Measurements from ENCODE around the gene SLC13A4. TPM values are rescaled to one million over a fixed set of nuclear protein-coding genes. Genes with fewer than 3 reads are reported as not detected.
"Not testable (repeated sequence)": the region's sequence is repeated elsewhere in the genome, so short reads cannot be mapped to it uniquely, and the experiment has no call there.

Gene SLC13A4, protein sequence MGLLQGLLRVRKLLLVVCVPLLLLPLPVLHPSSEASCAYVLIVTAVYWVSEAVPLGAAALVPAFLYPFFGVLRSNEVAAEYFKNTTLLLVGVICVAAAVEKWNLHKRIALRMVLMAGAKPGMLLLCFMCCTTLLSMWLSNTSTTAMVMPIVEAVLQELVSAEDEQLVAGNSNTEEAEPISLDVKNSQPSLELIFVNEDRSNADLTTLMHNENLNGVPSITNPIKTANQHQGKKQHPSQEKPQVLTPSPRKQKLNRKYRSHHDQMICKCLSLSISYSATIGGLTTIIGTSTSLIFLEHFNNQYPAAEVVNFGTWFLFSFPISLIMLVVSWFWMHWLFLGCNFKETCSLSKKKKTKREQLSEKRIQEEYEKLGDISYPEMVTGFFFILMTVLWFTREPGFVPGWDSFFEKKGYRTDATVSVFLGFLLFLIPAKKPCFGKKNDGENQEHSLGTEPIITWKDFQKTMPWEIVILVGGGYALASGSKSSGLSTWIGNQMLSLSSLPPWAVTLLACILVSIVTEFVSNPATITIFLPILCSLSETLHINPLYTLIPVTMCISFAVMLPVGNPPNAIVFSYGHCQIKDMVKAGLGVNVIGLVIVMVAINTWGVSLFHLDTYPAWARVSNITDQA
- 1 to 10 TPM in 8 of 12 donors, under 1 TPM in 2, not detected in 2; 0.37 to 4.6 (median 2.2) TPM for polyA plus RNA-seq (ENCODE audit: insufficient read length in 12 of 12)
- long read RNA-seq, donor 1: 0 reads
- long read RNA-seq, donor 2: 0 reads
- long read RNA-seq, donor 3: 0 reads
- long read RNA-seq, donor 4: 0 reads
- long read RNA-seq, donor 5: 0 reads
- long read RNA-seq, donor 6: 0 reads
- long read RNA-seq, donor 7: 0 reads
- long read RNA-seq, donor 8: 0 reads
- long read RNA-seq, donor 9: 0 reads
- long read RNA-seq, donor 10: 0 reads
- long read RNA-seq, donor 11: 0 reads

DNA sequence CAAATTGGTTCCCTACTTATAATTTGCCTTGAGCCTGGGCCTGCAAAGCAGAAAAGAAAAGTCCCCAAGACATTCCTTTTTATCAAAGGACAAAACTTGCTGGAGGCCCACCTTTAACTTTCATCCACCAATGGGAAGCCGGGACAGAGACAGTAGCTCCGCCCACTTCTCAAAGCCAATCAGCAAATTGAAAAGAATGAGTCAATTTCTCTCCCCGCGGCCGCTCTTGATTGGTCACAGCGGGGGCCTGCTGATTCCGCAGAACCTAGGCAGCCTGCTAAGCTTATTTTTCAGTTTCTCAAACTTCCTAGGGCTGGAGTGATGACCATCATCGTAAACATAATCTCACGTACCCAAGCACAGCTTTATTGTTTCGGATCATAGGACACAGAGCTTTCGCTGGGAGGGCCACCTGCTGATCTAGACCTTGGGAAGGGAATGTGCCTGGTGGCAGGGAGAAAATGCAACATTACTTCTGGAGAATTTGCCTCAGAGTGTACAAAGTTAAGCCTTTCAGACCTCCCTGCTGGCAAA, at the start of gene SLC13A4:
TSS of gene SLC13A4 (minus strand) at position 51 of the 534 bp plus-strand sequence. CDS start 690 bp downstream, outside the sequence.
- DNase-seq: no peak

DNA sequence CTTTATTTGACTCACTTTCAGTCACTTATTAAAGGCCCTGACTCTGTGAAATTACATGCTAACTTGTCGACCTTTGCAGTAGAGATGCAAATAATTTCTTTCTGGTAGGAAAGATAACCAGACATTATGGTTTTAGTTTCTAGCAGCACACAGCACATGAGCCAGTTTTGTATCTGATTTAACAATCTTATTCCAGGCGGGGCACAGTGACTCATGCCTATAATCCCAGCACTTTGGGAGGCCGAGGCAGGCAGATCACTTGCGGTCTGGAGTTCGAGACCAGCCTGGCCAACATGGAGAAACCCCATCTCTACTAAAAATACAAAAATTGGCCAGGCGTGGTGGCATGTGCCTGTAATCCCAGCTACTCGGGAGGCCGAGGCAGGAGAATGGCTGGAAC, 47.9 kb upstream of the SLC13A4 start:
- not testable (repeated sequence) for DNase-seq

DNA sequence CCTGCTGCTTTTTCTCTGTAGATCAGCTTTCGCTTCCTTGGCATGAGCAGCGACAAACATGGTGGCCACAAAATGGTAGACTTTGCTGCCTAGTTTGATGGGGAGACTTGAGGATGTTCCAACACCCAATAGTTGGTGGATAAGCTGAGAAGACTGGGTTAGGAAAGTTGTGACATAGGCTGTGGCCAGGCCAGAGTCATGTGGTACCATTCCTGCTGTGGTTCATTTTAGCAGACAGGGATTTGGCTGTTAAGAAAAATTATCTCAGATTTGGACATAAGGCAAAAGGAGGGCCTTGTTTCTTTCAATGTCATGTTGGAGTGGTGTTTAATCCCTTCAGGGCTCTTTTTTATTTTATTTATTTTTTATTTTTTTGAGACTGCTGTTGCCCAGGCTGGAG, 47.2 kb upstream of the SLC13A4 start:
- DNase-seq: no peak

DNA sequence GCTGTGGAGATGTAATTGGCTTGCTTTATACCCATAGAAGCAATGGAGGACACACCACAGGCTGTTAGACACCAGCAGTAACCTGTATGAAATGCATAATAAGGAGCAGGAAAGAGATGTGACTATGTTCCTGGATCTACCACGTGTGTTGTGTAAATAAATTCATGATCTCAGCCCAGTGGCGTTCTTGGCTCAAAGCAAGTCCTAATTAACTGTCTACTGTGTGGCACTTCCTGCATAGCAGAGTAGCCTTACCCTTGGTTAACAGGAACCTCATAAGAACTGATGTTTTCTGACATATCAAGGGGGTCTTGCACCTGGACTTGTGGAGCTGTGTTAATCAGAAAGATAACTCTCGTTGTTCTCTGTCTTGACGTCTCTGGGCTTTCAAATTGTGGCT, 46.3 kb upstream of the SLC13A4 start:
- no peak for DNase-seq

DNA sequence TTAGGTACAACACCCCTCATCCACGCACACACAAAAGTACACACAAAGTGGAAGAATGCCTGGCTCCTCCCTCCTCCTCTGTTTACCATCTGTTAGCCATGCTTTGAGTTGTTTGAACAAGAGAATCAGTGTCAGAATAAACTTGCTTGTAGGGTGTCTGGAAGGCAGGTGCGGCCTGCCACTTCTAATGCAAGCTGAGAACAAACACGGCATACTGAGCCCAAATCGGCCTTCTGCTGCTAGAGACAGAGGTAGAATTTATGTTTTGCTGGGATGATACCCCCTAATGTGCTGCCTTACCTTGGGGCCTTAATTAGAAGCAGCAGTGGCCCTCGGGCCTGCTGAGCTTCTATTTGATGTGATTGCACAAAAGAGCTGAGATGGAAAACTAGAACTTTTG, 45.5 kb upstream of the SLC13A4 start:
- DNase-seq: no peak

DNA sequence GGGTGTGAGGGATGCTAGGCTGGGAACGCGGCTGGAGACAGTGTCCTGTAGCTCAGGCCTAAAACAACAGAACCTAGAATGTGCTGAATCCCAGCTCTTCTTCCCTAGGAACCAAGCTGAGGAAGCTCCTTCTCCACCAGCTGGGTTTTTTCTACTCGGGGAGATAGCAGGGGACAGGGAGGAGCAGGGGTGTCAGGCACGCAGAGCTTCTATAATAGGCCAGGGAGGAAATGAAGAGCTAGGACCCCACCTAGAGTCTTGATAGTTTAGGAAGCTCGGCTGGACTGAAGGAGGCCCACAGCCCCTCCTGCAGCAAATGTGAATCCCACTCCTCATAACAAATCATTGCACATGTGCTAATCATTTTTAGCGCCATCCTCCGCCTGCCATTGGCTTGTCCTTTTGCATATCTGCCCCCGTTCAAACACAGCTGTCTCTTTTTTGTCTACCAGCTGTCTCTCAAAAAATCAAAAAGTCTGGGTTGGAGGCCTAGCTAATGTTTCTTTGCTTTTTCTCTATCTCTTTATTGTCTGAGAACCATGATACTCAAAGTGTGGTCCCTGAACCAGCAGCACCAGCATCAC, 44.7 kb upstream of the SLC13A4 start:
- DNase-seq: no peak

DNA sequence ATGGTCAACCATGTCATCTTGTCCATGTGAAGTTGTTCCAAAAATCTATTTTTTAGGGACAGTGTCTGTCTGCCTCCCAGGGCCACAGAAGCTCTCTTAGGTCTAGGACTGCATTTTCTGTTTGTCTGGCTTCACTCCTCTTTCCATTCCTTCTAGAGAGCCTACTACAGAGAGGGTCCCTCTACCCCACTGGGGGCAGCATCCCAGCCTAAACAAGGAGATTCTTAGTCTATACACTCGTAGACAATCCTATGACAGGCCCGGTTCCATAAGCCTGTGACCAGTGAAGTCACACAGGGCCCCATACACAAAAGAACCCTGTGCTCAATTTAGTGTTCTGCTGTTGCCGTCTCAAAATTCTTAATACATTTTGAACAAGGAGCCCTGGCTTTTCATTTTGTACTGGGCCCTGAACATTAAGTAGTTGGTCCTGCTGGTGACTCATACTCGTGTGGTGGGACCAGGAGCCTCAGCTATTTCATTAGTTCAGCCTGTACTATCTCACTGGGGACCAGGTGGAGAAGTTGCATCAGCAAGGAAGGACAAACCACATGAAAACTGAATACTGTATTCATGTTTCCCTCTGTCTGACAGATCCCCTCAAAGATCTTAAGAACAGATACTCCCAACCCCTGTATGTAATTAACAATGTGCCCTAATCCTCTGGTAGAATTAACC, 44.1 kb upstream of the SLC13A4 start:
- DNase-seq: no peak

DNA sequence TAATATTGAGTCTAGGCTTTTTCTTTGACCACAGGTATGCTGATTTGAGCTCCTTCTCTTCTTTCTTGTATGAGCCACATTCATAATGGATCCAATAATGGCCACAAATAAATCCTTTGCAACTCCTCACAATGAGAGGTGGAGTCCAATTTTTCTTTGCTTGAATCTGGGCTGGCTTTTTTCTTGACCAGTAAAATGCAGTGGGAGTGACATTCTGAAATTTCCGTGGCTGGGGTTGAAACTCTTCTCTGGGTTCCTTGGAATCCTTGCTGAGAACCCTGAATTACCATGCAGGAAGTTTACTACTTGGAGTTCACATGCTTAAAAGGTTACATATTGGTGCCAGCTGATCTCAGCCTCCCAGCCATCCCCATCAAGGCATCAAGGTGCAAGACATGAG, 43.1 kb upstream of the SLC13A4 start:
- DNase-seq: no peak

DNA sequence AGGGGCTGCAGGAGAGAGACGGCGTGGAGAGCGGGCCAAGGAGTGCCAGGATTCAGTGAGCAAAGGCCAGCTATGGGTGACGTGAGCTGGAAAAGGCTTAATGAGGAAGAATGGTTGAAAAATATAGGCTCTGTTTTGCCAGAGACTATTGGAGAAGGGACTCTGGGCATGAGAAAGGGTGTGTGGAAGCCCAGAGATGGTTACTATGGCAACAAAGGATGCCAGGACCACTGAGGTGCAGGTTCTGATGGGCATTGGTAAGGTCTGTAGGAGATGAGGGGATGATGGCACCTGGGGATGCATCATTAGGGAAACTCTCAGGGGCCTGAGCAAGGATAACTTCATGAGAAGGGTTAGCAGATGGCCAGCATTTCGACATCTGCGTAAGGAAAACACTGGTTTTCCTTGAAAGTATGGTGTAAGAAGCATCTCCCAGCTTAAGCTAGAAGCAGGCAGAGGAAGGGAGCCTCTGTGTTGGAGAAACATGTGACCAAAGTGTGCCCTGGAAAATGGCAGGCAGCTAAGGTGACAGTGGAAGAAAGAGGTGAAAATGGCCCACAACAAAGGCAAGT, 42.2 kb upstream of the SLC13A4 start:
- no peak for DNase-seq

DNA sequence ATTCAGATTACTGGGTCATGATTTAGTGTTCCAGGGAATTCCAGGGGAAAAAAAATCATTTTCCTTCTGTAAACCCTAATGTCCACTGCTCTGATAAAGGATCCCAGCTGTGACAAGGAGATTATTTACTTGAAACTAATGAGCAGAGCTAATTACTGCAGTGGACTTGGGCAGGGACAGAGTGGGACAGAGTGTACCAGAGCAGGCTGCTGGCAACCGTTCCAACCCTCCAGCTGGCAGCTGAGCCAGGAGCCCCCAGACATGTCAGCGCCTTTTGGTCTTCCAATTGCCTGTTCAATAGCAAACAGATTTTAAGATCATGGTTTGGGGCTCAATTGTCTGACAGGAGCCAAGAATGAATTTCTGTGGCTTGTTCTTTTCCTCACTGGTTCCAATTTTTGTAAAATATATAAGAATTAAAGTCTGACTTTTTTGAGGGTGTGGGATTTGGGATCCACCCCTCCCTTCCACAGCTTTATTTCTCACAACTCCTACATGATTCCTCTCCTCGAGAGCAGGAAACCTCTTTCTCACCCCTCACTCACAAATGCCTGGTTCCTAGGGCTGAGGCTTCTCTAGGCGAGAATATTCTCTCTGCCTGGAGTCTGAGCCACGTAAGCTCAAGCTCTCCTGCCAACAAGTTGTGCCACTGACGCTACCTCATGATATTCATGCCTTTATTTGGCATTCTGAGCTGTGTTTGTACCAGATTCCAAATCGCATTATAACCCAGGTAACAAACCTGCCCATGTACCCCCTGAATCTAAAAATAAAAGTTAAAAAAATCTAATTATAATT, 41.2 kb upstream of the SLC13A4 start:
- DNase-seq: no peak

DNA sequence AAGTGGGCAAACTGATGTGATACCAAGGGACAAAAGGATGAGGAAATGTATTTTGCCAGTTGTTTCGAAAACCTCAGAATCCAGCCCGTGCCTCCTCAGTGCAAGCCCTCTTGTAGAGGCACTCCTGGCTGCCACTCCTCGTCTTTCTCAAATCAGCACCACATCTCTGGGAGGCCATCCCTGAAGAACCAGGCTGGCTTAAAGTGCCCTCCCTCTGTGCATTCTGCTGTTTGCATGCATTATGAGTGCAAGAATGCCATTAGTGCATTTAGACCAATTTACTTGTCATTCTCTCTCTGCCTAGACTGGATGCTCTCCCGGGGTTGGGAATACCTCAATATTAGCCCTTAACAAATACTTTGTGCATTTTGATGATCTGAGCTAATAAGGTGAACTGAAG, 40.5 kb upstream of the SLC13A4 start:
- no peak for DNase-seq

DNA sequence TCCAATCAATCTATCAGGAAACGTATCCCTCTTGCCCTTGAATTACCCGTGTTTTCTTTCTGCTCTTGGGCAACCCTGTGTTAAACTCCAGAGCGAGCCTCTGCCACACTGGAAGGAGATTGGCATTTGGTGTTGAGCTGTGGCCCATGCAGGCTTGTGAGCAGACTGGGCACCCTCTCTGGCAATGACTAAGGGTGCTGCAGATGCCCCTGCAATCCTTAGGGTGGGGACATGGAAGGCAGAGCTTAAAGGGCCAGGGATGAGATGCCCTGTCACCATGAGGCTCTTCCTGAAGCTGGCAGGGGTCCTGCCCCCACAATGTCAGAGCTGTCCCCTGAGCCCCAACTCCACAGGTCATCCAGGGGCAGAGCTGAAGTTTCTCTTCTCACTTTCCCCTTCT, 40.1 kb upstream of the SLC13A4 start:
- DNase-seq: no peak

DNA sequence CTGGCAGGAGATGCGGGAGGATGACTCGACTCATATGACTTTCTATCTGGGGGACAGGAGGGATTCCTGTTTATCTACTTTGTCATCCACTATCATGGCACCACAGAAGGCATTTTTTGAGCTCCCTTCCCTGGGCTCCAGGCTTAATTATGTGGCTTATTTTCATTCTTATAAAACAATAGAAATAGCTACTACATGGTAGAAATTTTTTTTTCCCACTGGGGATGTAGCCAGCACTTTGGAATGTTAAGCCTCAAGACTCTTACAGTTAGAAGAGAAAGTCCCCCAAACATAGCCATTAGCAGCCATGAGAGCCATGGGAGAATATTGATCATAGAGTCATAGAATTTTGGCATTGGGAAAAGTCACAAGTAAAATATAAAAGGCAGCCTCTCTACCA, 35.3 kb upstream of the SLC13A4 start:
- no peak for DNase-seq

DNA sequence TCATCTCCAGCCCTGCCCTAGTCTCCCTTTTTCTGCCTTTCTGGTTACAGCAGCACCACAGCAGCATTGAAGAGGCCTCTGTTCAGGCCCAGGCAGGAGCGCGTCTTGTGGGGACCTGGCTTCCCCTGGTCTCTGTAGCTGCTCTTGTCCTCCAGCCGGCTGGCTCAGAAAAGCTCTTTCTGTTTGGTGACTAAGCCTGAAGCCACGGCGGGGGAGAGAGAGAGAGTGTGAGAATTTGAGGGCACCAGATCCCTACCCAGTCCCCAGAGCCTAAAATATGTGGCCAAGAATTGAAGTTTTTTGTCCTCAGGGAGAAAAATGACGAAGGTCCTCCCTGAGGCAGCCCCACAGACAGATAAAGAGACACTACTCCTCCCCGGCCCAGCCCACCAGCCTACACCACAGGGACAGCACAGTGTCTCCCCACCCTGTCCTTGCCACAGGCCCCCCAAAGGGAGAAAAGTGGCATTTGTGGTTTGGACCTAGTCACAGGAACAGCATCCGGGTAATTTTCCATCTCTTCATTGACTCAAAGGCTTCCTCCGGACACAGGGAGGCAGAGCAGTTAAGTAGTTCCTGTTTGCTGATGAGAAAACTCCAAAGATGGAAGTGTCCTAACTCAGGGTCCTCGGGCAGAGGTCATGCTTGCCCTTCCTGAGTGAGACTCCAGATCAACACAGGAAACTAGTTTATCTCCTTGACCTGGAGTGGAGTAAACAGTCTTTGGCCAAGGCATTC, 33.9 kb upstream of the SLC13A4 start:
- no peak for DNase-seq

DNA sequence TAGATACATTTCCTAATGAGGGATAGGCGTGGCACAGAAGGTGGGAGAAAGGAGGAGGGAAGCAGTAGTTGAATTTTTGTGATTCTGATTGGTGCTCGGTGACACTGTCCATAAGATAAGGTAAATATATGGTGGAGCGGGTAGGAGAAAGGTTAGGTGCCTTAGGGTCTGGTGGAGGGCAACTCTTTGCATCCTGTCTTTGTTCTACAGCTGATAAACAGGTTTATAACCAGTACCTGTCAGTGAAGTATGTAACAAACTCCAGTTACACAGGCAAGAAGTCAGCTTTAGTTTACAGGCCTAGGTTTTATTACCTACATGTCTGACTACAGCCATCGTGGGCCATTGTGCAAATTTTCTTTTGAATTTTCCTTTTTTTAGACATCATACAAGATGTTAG, 31.5 kb upstream of the SLC13A4 start:
- DNase-seq: no peak

DNA sequence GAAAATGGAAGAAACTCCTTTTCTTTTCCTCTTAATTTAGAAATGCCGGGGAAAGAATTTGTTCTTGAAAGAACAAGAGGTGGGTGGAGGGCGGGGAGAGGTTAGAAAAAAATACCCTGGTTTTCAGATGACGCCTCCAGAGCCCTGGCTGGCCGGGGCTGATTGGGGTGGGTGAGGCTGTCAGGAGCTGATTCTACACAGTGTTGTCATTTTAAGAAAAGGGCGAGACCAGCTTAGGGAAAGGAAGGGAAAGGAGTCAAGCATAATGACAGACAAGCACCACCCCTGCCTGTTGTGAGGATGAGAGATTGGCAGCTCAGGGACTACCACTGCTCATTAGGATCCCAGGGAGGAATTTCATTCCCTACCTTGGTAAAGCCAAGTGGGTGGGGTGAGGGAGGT, 30.5 kb upstream of the SLC13A4 start:
- DNase-seq: no peak

DNA sequence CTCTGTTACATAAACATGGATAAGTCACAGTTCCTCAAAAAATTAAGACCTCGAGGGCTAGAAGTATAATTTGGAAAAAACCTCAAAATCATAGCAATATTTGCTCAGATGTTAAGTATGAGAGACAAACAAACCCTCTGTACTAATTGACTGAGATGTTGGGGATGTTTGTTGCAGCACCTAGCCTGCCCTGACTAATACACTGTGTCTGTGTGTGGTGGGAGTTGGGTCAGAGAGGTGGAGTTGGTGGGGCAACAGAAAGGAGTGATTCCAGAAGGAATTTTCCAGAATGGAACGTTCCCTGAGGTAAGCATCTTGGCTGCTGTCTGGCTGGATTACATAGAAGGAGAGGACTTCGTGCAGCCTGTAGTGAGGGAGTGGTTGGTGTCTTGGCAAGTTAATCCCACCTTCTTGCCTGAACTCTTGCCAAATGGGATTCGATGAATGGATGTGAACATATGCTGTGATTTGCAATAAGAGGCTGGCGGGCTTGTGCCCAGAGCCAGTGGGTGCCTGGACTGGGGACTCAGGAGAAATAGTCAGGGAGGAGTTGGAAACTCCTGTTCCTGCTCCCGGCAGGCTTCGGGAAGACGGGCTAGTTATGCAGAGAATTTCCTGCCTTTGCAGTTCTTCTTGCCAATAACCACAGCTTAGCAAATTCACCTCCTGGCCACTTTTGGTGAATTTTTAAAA, 29.9 kb upstream of the SLC13A4 start:
- peak; percentile 27 for DNase-seq

DNA sequence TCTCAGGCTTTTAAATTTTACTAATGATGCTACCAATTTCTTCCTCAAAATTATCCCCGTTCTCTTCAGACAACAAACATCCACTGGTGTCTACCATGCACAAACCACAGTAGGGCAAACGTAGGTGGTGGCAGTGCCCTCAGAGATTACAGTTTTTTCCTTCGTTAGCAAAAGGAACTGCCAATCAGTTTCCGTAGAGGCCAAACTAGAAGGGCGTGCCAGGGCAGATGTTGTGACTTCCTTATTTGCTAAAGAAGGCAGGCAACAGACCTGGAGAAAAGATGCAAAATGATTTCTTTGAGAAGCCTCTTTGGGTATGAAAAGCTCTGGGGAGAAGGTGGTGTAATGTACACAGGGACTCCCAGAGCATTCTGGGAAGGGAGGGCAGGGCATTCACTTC, 28.2 kb upstream of the SLC13A4 start:
- DNase-seq: no peak

DNA sequence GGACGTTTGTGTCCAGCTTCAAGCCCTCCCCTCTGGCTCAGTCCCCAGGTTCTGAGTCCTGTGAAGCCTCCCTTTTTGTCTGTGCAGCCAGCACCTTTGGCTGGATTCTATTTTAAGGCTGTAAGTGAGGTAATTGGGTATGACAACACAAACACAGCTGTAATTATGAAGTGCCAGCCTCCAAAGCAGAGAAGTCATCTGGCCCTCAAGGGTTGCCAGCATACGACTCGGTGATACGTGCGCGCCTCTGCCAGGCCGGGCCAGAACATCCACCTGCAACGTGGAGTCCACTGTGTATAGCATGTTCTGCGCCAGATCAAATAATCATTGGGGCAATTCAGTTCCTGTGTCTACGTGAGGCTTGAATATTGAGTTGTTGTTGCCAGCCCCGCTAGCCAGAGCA, 27.4 kb upstream of the SLC13A4 start:
- DNase-seq: no peak
